HG02610 (cell line): ENCODE results near the gene ZNF263.

Experiments used
- ATAC-seq: cut with Tn5 transposase; IDR thresholded peaks from one replicate; pipeline ENCODE4 v1.9.1; 2021; ENCODE audit warnings: mild to moderate bottlenecking, moderate library complexity; ENCODE audit not compliant: unreplicated experiment

ZNF263 gene

GRCh38 chr16:3282730-3283542 lies at the start of gene ZNF263:
Gene ZNF263 (plus strand): TSS chr16:3283491. CDS start chr16:3283819, 328 bp downstream.
- ATAC-seq, result peak; percentile 82

DNA sequence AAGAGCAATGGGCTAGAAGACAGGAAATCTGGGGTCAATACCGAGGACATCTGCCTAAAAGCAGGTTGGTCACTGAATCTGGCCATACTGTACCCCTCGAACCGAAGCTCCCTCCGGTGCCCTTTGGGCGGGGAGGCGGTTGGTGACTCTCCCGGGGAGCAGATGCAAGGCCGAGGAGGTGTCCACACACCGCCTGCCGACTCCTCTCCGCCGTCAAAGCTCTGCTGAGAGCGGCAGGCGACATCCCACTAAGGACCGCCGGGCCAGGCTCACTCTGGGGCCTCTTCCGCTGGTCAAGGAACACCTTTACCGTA lies 48.8 kb upstream of the ZNF263 start:
- ATAC-seq, result no peak

- ATAC-seq, result peak; percentile 92
Observed at GRCh38 chr16:3234857-3235561, 48.3 kb upstream of the ZNF263 start, which contains the start of gene ZNF200. Gene ZNF200 (minus strand): TSS chr16:3235158. CDS start chr16:3233755, 1,403 bp downstream.

- ATAC-seq, result no peak
Observed at GRCh38 chr16:3235856-3236669, 47.2 kb upstream of the ZNF263 start.

GRCh38 chr16:3241761-3242160 lies 41.5 kb upstream of the ZNF263 start:
- ATAC-seq, result no peak

DNA sequence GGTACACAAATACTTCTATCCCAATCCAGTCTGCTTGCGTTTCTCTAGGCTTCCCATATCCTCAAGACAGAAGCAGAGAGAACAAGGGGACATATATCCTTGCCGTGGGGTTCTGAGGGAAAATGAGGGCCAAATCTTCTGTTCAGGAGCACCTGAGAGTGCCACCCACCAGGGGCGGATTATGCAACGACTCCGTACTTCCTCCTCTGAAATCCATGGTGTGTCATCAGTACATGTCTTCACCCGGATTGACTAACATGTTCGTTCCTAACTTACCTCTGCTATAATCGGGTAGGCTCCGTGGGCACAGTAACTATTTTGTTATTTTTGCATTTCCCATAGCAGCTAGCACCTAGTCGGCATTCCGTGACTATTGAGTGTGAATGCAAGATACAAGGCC lies 40.6 kb upstream of the ZNF263 start:
- ATAC-seq, result no peak

DNA sequence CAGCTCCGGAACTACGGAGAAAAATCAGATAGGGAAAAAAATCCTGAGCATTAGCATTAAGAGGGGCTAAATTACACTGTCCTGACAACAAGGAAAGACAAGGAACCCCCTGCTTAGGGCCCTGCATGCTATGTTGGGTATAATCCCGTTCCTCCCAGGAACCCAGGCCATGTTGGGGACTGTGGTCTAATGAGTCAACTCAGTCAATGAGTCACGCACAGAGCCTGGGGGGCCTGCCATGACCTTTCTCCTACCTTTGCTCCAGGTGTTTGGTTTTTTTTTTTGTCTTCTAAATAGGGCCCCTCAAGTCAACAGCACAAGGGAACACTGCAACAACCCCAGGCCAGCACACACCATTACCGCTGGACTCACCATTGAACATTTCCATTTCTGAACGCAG lies 39.4 kb upstream of the ZNF263 start:
- ATAC-seq, result no peak

DNA sequence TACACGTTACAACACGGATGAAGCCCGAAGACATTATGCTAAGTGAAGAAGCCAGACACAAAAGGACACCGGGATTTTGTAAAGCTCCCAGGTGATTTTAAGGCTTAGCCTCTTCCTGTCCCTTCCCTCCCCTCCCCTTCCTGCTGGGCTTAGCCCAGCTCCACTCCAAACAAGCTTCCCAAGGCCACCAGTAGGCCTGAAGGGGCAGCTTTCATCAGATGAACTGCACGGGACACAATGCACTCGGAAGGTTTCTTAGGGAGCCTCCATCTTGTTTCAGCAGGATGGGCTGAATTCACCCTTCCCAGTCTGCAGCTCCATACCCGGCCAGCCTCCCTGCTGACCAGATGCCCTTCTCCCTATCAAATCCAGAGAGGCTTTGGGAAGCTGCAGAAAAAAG lies 37.3 kb upstream of the ZNF263 start:
- ATAC-seq, result no peak

DNA sequence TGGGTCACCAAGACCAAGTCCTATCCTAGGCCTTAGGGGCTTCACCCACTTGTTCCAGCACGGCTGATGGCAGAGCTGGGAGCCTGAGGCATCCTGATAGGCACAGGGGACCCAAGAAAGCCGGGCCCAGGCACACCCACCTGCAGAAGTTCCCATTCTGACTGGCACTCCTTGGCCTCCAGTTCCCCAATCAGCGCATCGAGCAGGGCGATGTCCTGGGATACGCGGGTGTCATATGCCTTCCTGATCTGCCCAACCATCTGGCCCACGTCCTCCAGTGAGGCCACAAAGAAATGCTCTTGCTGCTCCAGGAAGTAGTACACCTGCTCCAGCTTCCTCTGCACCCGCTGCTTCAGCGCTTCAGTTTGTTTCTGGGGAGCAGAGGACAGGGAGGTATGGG lies 36.4 kb upstream of the ZNF263 start:
- ATAC-seq, result no peak

DNA sequence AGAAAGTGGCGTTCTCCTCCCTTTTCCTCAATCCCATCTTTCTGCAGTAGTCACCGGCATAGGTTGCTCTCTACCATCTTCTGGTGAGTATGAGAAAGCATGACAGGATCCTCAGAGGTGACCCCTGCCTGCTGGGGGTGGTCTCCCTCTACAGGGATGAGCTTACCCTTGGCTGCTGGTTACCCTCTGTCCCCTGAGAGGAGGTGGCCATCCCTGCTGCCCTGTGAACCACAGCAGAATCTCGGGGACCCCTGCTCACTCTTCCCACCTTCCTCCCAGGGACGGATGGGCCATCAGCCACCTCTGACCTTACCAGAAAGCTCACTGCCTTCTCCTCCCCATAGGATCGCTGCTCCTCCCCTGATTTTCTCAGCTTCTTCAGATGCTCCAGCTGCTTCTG lies 34.7 kb upstream of the ZNF263 start:
- no peak for ATAC-seq

DNA sequence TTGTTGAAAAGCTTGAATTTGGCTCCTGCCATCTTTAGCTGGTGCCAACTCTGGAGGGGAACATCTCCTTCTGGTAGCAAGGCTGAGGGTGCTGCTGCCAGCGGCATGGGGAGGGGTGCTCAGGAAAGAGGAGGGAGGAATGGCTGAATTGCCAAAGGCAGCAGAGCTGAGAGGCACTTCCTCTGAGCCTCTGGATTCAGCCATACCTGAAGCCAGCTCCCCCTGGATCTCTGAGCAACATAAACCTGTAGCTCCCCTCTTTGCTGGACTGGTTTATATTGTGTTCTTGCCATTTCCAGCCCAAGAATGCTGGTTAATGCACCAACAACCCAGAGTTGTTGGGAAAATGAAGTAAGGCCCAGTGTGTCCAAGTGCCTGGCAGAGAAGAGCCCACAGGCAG lies 34.3 kb upstream of the ZNF263 start:
- ATAC-seq, result no peak

- no peak for ATAC-seq
Observed at GRCh38 chr16:3249451-3249850, 33.8 kb upstream of the ZNF263 start.

DNA sequence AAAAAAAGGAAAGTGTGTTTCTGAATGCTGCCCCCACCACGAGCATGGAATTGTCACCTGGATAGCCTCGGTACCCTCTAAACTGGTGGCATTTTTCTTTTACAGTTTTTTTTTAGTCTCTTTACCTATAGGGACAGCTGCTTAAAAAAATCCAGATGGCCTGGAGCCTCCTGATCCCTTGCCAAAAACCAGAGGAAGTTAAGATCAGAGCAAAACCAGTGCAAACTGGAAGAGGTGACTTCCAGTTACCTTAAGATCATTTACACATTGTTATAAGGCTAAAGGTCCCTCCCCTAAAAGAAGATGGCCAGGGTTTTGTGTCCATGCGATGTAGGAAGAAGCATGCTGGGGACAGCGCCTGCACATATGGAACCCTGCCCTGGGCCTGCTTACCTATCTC lies 30.3 kb upstream of the ZNF263 start:
- ATAC-seq, result no peak

GRCh38 chr16:3254309-3254708 lies 29.0 kb upstream of the ZNF263 start:
- ATAC-seq, result no peak

DNA sequence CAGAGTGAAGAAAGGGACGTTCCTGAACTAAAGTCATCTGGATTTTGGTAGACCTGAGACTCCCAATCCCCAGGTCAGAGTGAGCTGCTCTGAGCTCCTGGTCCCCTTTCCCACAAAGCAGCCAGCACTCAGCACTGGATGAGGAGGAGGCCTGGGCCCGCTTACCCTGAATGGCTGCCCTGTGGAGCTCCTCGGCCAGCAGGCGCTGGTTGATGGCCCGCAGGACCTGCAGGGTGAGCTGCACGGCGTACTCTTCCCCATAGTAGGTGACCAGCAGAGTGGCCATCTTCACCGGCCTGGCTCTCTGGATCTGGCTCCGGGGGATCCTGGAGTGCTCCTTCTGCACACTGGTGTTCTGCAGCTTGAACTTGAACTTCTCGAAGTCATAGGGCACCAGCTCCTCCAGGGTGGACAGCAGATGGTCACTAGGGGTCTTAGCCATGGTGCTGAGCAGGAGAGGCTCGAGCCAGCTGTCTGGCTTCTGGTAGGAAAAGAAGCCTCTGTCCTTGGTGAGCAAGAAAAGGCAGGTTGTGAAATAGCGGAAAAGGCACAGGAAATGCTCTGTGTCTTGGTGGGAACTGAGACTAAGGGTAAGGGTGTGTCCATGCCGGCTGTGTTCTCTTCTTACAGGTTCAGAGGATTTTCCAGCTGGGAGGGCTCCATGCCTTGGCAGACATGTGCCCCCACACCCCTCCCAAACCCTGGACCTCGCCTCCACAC lies 27.0 kb upstream of the ZNF263 start, which contains the start of gene MEFV:
MEFV (minus strand) TSS at position 488 of the 720 bp plus-strand sequence; CDS start at position 442, 46 bp downstream.
- no peak for ATAC-seq

DNA sequence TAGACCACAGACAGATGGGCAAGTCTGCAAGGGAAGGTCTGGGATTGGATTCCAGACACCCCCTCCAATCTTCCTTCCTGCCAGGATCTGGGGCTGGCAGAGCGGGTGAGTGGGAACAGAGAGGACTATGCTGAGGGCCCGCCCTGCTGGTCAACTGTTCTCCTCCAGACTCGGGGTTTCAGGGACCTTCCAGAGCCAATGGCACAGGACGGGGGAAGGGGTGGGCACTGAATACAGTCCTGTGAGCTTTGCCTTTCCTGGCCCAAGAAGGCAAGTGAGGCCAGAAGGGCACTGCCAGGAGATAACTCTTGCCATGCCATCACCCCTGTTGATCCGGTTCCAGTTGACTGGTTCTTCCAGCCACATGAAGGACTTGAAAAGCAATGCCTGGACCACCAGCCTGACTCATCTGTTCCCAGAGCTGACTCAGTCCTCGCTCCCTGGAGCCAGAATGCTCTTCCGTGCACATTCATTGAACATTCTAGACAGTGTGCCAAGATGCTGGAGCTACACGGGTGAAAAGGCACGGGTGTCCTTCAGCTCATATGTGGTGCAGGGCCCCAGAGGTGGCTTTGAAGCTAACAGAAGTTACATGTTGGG lies 26.3 kb upstream of the ZNF263 start:
- no peak for ATAC-seq

DNA sequence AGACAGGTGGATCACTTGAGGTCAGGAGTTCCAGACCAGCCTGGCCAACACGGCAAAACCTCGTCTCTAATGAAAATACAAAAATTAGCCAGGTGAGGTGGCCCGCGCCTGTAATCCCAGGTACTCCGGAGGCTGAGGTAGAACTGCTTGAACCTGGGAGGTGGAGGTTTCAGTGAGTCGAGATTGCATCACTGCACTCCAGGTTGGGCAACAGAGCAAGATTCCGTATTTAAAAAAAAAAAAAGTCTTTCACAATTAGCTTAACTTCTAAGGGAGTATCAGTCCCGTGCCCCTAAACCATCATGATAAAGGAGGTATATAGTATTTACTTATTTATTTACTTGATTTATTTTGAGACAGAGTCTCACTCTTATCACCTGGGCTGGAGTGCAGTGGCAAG lies 23.5 kb upstream of the ZNF263 start:
- ATAC-seq, result no peak

- no peak for ATAC-seq
Observed at GRCh38 chr16:3262517-3262916, 20.8 kb upstream of the ZNF263 start.

DNA sequence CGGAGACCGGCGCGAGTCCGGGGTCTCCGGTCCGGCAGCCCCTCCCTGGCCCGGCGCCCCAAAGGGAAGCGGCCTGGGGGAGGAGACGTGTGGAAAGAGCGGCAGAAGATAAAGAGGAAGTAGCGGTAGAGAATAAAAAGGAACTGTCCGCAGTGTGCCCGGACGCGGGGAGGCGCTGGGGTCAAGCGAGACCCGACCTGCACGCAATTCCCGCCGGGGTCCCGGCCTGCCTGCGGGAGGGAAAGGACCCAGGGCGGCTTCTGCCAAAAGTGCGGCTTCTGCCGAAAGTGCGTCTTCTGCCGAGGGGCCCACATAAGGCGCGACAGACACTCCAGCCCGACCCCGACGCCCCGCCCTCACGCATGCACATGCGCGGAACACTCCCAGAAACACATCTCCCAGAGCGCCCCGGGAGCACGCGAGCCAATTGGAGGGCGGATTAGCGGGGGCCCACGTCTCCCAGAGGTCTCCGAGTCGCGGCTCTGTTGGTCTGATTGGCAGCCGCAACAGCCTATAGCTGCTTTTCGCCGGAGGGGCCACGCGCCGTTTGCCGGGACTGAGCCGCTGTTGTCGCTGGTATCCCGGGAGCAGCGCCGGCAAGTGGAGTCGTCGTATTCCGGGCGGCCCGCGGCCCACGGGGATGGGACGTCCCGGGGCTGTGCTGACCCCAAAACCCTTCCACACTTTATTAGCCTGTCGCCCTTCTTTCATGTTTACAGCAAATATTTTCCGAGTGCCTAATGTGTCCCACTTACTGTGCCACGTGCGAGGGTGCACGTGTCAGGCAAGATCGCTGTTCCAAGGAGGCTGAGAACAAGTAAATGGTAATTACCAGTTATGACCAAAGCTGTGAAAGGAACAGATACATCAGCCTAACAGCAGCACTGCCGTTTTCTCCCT lies 18.9 kb upstream of the ZNF263 start:
- peak; percentile 85 for ATAC-seq
